HepG2 (cell line): Measurements from ENCODE around the gene SMAP1. TPM values are rescaled to one million over a fixed set of nuclear protein-coding genes. Genes with fewer than 3 reads are reported as not detected.

Experiments used
- BCL6 ChIP-seq: IDR thresholded peaks from 2 replicates; pipeline ENCODE4 v1.6.1; 2016; ENCODE audit warnings: missing genetic modification reagents, missing compliant biosample characterization
- CCAR2 ChIP-seq: fragments of 200-400 bp; formaldehyde crosslinking; optimal IDR thresholded peaks from 2 replicates; pipeline ENCODE3; 2018; ENCODE audit warnings: low read depth, mild to moderate bottlenecking, low read length, moderate library complexity
- DBP ChIP-seq: sonication (generic); formaldehyde crosslinking; IDR thresholded peaks from 2 replicates; pipeline ENCODE4 v1.4.0; 2020; ENCODE audit warnings: missing genetic modification reagents; ENCODE audit errors: not compliant biosample characterization
- HNRNPL ChIP-seq: fragments of 200-400 bp; formaldehyde crosslinking; IDR thresholded peaks from 2 replicates; pipeline ENCODE4 v1.6.1; 2017; ENCODE audit warnings: mild to moderate bottlenecking, low read depth, low read length
- HOMEZ ChIP-seq: IDR thresholded peaks from 2 replicates; pipeline ENCODE4 v1.6.1; 2016; ENCODE audit warnings: low read depth
- JDP2 ChIP-seq: sonication (generic); formaldehyde crosslinking; IDR thresholded peaks from 2 replicates; pipeline ENCODE4 v1.8.1; 2022; ENCODE audit warnings: missing genetic modification reagents, borderline replicate concordance
- NFE2L2 ChIP-seq: fragments of 150-350 bp; IDR thresholded peaks from 2 replicates; pipeline ENCODE4 v1.6.1; 2014; ENCODE audit warnings: low read length
- SMARCC2 ChIP-seq: fragments of 450-650 bp; IDR thresholded peaks from 2 replicates; pipeline ENCODE4 v1.6.1; 2017; ENCODE audit warnings: antibody characterized with exemption, mild to moderate bottlenecking
- THAP8 ChIP-seq: sonication (generic); formaldehyde crosslinking; IDR thresholded peaks from 2 replicates; pipeline ENCODE4 v1.5.1; 2020; ENCODE audit warnings: missing genetic modification reagents, mild to moderate bottlenecking, borderline replicate concordance
- ZFP82 ChIP-seq: sonication (generic); formaldehyde crosslinking; IDR thresholded peaks from 2 replicates; pipeline ENCODE4 v1.5.1; 2020; ENCODE audit warnings: mild to moderate bottlenecking, missing genetic modification reagents, borderline replicate concordance
- ZNF264 ChIP-seq: sonication (generic); formaldehyde crosslinking; IDR thresholded peaks from 2 replicates; pipeline ENCODE4 v1.4.0; 2020; ENCODE audit warnings: missing genetic modification reagents
- ZNF280D ChIP-seq: sonication (generic); formaldehyde crosslinking; IDR thresholded peaks from 2 replicates; pipeline ENCODE4 v1.5.1; 2020; ENCODE audit warnings: mild to moderate bottlenecking, missing genetic modification reagents
- ZNF451 ChIP-seq: sonication (generic); formaldehyde crosslinking; IDR thresholded peaks from 2 replicates; pipeline ENCODE4 v1.5.0; 2020; ENCODE audit warnings: mild to moderate bottlenecking, missing genetic modification reagents
- ZNF460 ChIP-seq: sonication (generic); formaldehyde crosslinking; IDR thresholded peaks from 2 replicates; pipeline ENCODE4 v1.5.1; 2020; ENCODE audit warnings: missing genetic modification reagents, mild to moderate bottlenecking, borderline replicate concordance
- ZNF503 ChIP-seq: sonication (generic); formaldehyde crosslinking; IDR thresholded peaks from 2 replicates; pipeline ENCODE4 v1.4.0; 2020; ENCODE audit warnings: missing genetic modification reagents
- ZNF674 ChIP-seq: sonication (generic); formaldehyde crosslinking; IDR thresholded peaks from 2 replicates; pipeline ENCODE4 v1.5.0; 2020; ENCODE audit warnings: low read depth, mild to moderate bottlenecking, missing genetic modification reagents
- ZNF7 ChIP-seq: IDR thresholded peaks from 2 replicates; pipeline ENCODE4 v1.6.1; 2016; ENCODE audit warnings: missing biosample characterization, missing genetic modification reagents
- ZNF790 ChIP-seq: sonication (generic); formaldehyde crosslinking; IDR thresholded peaks from 2 replicates; pipeline ENCODE4 v1.8.0; 2022; ENCODE audit warnings: missing genetic modification reagents, mild to moderate bottlenecking, borderline replicate concordance
- polyA plus RNA-seq, 8 experiments: library from polyadenylated mRNA; depleted of rRNA in 3 of 8; stranded (reverse) in 7 of 8; unstranded in 1 of 8; fragments of >200 nt; fragmentation: Illumina TruSeq in 4 of 8; extraction: Trizol in 4 of 8; gene quantifications; 2 replicates each; pipeline versions ENCODE4 v1.2.1 to v1.2.3, GENCODE V29; 2011 to 2016; ENCODE audit warnings: low read depth in 4 of 8, missing spikeins in 1 of 8, mixed read lengths in 1 of 8; ENCODE audit not compliant: insufficient read depth in 1 of 8
- total RNA-seq, 5 experiments: library from RNA; depleted of rRNA; stranded (reverse); fragments of >200 nt; fragmentation: Illumina TruSeq; extraction: Trizol; gene quantifications; 2 replicates each; pipeline ENCODE4 v1.2.3, GENCODE V29; 2016; ENCODE audit warnings: low read depth in 1 of 5
- TF ChIP-seq, protein P1 (sequence below): IDR thresholded peaks from 2 replicates; pipeline ENCODE4 v1.6.1; 2016; ENCODE audit warnings: mild to moderate bottlenecking

SMAP1 gene
- total and polyA plus RNA-seq, 2 of the 13 experiments (the other 11 are each of a cell fraction or from before 2014, with no cell fraction given), result 13.4 to 17.8 TPM

GRCh38 chr6:70839286-70840266 lies 171.9 kb downstream of the SMAP1 start (continued):
- TF ChIP-seq ZNF451 (CRISPR knock-in tag) (no peak), ZNF790 (CRISPR knock-in tag) (no peak), ZNF264 (CRISPR knock-in tag) (no peak), BCL6 (CRISPR knock-in tag) (0 out of 2 replicates have a peak, but pooled peaks have one; percentile 48), HNRNPL (no peak), CCAR2 (no peak), ZFP82 (CRISPR knock-in tag) (no peak), NFE2L2 (no peak), HOMEZ (CRISPR knock-in tag) (peak; percentile 46; the same call in 1 of the 2 replicates), DBP (no peak), JDP2 (CRISPR knock-in tag) (no peak), SMARCC2 (no peak), ZNF280D (no peak), ZNF674 (CRISPR knock-in tag) (no peak), ZNF503 (CRISPR knock-in tag) (no peak), ZNF7 (CRISPR knock-in tag) (no peak), THAP8 (CRISPR knock-in tag) (no peak), ZNF460 (CRISPR knock-in tag) (no peak)
- TF ChIP-seq, protein P1, sequence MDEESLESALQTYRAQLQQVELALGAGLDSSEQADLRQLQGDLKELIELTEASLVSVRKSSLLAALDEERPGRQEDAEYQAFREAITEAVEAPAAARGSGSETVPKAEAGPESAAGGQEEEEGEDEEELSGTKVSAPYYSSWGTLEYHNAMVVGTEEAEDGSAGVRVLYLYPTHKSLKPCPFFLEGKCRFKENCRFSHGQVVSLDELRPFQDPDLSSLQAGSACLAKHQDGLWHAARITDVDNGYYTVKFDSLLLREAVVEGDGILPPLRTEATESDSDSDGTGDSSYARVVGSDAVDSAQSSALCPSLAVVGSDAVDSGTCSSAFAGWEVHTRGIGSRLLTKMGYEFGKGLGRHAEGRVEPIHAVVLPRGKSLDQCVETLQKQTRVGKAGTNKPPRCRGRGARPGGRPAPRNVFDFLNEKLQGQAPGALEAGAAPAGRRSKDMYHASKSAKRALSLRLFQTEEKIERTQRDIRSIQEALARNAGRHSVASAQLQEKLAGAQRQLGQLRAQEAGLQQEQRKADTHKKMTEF (CRISPR knock-in tag), result peak; percentile 26; the same call in 1 of the 2 replicates
